DND-41 (cell line): ENCODE results near the gene C4BPA.

Experiments
- ATAC-seq: fragments of 200-7000 bp; cut with Tn5 transposase; 3 replicates; pipeline ENCODE4 v1.9.1; 2021; ENCODE audit warnings: low read depth; ENCODE audit not compliant: insufficient read depth
- DNase-seq: peaks from one replicate; pipeline ENCODE4 v3.0.0-alpha.2; 2020
- H2AFZ ChIP-seq: 2 replicates; pipeline ENCODE4 v1.6.0; 2012; ENCODE audit warnings: low read depth, low read length
- H3K27ac ChIP-seq: 2 replicates; pipeline ENCODE4 v1.5.1; 2012; ENCODE audit warnings: low read length, inconsistent platforms
- H3K27me3 ChIP-seq: fragments of 200-600 bp; sonication (generic); 2 replicates; pipeline ENCODE4 v1.6.0; 2012; ENCODE audit warnings: low read length, mild to moderate bottlenecking, inconsistent platforms; ENCODE audit not compliant: insufficient read depth, poor library complexity
- H3K36me3 ChIP-seq: 2 replicates; pipeline ENCODE4 v1.5.1; 2012; ENCODE audit warnings: low read length, inconsistent platforms; ENCODE audit not compliant: insufficient read depth
- H3K4me1 ChIP-seq: 2 replicates; pipeline ENCODE4 v1.5.1; 2012; ENCODE audit warnings: mild to moderate bottlenecking, low read length; ENCODE audit not compliant: insufficient read depth
- H3K4me2 ChIP-seq: 2 replicates; pipeline ENCODE4 v1.6.0; 2012; ENCODE audit warnings: mild to moderate bottlenecking, moderate library complexity, low read length, inconsistent platforms; ENCODE audit not compliant: insufficient read depth
- H3K4me3 ChIP-seq, 2 experiments: fragments of 200-600 bp in 1 of 2; shearing (Covaris generic) in 1 of 2; 2 replicates each; pipeline ENCODE4 v1.5.1; 2012 to 2016; ENCODE audit warnings: inconsistent platforms in 2 of 2, low read length in 2 of 2, mild to moderate bottlenecking in 2 of 2, low read depth in 1 of 2, moderate library complexity in 1 of 2
- H3K79me2 ChIP-seq: 2 replicates; pipeline ENCODE4 v1.6.0; 2012; ENCODE audit warnings: low read length, inconsistent platforms; ENCODE audit not compliant: insufficient read depth
- H3K9ac ChIP-seq: 2 replicates; pipeline ENCODE4 v1.6.0; 2012; ENCODE audit warnings: low read depth, mild to moderate bottlenecking, inconsistent platforms, low read length, moderate library complexity
- H3K9me3 ChIP-seq: 2 replicates; pipeline ENCODE4 v1.5.1; 2012; ENCODE audit warnings: low read length, moderate library complexity, mild to moderate bottlenecking, inconsistent platforms; ENCODE audit not compliant: insufficient read depth, severe bottlenecking
- H4K20me1 ChIP-seq: 2 replicates; pipeline ENCODE4 v1.6.0; 2012; ENCODE audit warnings: low read length; ENCODE audit not compliant: insufficient read depth
- EZH2 ChIP-seq: IDR thresholded peaks from 3 replicates; pipeline ENCODE4 v1.6.1; 2012; ENCODE audit warnings: borderline replicate concordance, low read depth, mild to moderate bottlenecking, moderate library complexity, low read length, inconsistent platforms; ENCODE audit not compliant: severe bottlenecking
- TF ChIP-seq, protein P1 (sequence below): IDR thresholded peaks from 2 replicates; pipeline ENCODE4 v1.5.1; 2012; ENCODE audit warnings: borderline replicate concordance, low read length, moderate library complexity, mild to moderate bottlenecking; ENCODE audit not compliant: poor library complexity, severe bottlenecking; ENCODE audit errors: extremely low read depth

The C4BPA gene

DNA sequence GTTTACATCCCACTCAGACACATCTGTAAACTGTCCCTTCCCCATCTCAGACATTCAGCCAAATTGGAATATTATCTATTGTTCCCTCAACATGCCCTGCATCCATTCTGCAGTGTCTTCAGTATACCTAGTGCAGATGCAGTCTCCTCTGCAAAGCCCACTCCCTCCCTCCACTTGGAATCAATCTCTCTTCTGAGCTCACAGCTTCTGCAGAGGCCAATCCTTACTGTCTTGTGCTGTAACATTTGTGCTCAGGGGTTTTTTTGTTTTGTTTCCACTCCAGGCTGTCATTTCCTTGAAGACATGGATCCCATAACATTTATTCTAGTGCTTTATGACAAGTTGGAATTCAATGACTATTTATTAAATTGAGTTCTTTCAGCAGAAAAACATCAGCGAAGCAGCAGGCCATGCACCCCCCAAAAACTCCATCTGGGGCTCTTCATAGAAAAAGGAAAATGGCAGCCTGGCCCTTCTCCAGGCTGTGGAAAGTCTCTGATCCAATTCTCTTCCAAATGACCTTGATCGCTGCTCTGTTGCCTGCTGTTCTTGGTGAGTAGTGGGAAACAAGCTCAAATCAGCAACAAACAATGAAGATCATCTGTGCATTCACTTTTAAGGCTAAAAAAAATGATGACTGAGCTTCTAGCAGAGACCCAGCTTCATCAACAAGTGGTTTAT, 8.7 kb downstream of the C4BPA start:
- Histone ChIP-seq H3K36me3 (no peaks in the 10 kb centered on the region), H3K79me2 (no peaks in the 10 kb centered on the region), H3K9me3 (no peaks in the 10 kb centered on the region), H3K4me1 (no peaks in the 10 kb centered on the region), H2AFZ (no peak overlapping the region), H3K27ac (no peak overlapping the region), H3K4me3 (no peak overlapping the region), H3K4me2 (no peak overlapping the region), H3K9ac (no peak overlapping the region), H4K20me1 (no peaks in the 10 kb centered on the region), H3K27me3 (no peaks in the 10 kb centered on the region)
- no peak for DNase-seq
- TF ChIP-seq, protein P1, sequence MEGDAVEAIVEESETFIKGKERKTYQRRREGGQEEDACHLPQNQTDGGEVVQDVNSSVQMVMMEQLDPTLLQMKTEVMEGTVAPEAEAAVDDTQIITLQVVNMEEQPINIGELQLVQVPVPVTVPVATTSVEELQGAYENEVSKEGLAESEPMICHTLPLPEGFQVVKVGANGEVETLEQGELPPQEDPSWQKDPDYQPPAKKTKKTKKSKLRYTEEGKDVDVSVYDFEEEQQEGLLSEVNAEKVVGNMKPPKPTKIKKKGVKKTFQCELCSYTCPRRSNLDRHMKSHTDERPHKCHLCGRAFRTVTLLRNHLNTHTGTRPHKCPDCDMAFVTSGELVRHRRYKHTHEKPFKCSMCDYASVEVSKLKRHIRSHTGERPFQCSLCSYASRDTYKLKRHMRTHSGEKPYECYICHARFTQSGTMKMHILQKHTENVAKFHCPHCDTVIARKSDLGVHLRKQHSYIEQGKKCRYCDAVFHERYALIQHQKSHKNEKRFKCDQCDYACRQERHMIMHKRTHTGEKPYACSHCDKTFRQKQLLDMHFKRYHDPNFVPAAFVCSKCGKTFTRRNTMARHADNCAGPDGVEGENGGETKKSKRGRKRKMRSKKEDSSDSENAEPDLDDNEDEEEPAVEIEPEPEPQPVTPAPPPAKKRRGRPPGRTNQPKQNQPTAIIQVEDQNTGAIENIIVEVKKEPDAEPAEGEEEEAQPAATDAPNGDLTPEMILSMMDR, result no peak
- no peak for TF ChIP-seq EZH2
- no peak for ATAC-seq

DNA sequence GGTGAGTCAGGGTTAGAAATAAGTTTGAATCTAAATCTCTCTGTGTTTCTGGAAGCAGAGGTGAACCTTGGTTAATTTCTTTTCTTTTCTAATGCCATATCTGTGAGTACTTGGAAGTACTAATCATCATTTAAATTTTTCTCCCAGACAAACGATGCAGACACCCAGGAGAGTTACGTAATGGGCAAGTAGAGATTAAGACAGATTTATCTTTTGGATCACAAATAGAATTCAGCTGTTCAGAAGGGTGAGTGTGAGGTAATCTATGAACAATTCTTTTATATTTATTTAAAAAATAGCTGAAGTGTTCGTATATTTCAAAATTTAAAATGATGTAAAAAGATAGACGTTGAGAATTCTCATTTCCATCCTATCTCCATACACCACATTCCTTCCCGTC, 11.2 kb downstream of the C4BPA start:
- H3K4me1 ChIP-seq, result no peaks in the 10 kb centered on the region
- no peak overlapping the region for H3K4me3 ChIP-seq
- H3K9ac ChIP-seq, result no peak overlapping the region
- no peak overlapping the region for H3K27ac ChIP-seq
- no peaks in the 10 kb centered on the region for H3K79me2 ChIP-seq
- no peaks in the 10 kb centered on the region for H3K27me3 ChIP-seq
- H3K4me2 ChIP-seq, result no peak overlapping the region
- no peaks in the 10 kb centered on the region for H3K36me3 ChIP-seq
- no peaks in the 10 kb centered on the region for H4K20me1 ChIP-seq
- TF ChIP-seq, protein P1, result no peak
- TF ChIP-seq EZH2, result no peak
- DNase-seq, result no peak
- no peak overlapping the region for H2AFZ ChIP-seq
- ATAC-seq, result no peak
- no peaks in the 10 kb centered on the region for H3K9me3 ChIP-seq

DNA sequence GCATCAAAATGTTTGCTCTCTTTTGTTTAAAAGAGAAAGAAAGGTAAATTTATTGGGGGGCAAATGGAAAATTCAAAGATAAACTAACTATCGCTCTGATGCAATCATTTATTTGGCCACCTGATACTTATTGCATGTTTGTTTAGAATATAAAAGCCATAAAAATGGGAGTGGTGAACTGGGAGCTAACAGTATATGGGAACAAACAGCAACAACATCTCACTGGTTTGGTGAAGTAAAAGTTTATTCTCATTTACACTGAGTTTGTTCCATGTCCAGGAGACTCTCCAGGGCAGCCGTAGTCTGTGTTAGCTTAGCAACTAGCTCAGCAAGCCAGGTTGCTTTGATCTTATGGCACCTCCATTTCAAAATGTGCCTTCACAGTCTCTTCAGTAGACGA, 20.4 kb downstream of the C4BPA start:
- Histone ChIP-seq H3K9ac (no peak overlapping the region), H3K79me2 (no peaks in the 10 kb centered on the region), H3K4me1 (peaks cover 7% of the 10 kb centered on the region; the same call in 1 of the 2 replicates), H4K20me1 (no peaks in the 10 kb centered on the region), H3K36me3 (no peaks in the 10 kb centered on the region), H3K27ac (no peak overlapping the region), H3K4me3 (no peak overlapping the region), H3K27me3 (no peaks in the 10 kb centered on the region), H3K4me2 (no peak overlapping the region), H2AFZ (no peak overlapping the region), H3K9me3 (peaks cover 9% of the 10 kb centered on the region)
- DNase-seq, result no peak
- TF ChIP-seq EZH2, result no peak
- TF ChIP-seq, protein P1, result no peak
- no peak for ATAC-seq
